Measurements from ENCODE around the gene FBXL15. TPM values are rescaled to one million over a fixed set of nuclear protein-coding genes. Genes with fewer than 3 reads are reported as not detected.

FBXL15 gene
- total and polyA plus RNA-seq, 9 of the 15 experiments (the other 6 are each of a cell fraction or from before 2014, with no cell fraction given) = 0.08 to 25.9 (median 3.5) TPM

DNA sequence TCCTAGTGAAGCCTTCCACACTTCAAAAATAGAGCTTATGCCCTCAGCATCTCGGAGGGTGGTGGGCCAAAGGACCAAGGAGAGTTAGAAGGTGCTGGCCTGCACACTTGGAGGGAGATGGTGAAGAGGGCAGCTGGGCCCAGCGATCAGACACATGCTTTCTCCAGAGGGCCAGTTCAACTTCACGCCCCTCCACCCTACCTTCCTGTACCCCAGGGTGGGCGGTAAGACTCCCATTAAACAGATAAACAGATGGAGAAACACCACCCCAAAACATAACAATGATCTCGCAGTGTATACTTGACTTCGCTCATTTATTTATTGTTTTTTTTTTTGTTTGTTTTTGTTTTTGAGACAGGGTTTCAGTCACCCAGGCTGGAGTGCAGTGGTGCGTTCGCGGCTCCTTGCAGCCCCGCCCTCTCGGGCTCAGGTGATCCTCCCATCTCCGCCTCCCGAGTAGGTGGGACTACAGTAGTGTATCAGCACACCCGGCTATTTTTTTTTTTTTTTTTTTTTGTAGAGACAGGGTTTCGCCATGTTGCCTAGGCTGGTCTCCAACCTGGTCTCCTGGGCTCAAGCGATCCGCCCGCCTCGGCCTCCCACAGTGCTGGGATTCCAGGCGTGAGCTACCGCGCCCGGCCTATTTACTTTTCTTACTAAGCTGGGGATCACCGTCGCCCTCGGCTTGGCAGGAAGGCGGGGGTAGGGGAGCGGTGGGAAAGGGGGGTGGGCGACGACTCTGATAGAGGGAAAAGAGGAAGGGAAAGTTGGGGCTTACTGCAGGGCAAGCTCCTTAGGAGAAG is 28.9 kb downstream of the FBXL15 start (continued):
- TF ChIP-seq, protein P1, sequence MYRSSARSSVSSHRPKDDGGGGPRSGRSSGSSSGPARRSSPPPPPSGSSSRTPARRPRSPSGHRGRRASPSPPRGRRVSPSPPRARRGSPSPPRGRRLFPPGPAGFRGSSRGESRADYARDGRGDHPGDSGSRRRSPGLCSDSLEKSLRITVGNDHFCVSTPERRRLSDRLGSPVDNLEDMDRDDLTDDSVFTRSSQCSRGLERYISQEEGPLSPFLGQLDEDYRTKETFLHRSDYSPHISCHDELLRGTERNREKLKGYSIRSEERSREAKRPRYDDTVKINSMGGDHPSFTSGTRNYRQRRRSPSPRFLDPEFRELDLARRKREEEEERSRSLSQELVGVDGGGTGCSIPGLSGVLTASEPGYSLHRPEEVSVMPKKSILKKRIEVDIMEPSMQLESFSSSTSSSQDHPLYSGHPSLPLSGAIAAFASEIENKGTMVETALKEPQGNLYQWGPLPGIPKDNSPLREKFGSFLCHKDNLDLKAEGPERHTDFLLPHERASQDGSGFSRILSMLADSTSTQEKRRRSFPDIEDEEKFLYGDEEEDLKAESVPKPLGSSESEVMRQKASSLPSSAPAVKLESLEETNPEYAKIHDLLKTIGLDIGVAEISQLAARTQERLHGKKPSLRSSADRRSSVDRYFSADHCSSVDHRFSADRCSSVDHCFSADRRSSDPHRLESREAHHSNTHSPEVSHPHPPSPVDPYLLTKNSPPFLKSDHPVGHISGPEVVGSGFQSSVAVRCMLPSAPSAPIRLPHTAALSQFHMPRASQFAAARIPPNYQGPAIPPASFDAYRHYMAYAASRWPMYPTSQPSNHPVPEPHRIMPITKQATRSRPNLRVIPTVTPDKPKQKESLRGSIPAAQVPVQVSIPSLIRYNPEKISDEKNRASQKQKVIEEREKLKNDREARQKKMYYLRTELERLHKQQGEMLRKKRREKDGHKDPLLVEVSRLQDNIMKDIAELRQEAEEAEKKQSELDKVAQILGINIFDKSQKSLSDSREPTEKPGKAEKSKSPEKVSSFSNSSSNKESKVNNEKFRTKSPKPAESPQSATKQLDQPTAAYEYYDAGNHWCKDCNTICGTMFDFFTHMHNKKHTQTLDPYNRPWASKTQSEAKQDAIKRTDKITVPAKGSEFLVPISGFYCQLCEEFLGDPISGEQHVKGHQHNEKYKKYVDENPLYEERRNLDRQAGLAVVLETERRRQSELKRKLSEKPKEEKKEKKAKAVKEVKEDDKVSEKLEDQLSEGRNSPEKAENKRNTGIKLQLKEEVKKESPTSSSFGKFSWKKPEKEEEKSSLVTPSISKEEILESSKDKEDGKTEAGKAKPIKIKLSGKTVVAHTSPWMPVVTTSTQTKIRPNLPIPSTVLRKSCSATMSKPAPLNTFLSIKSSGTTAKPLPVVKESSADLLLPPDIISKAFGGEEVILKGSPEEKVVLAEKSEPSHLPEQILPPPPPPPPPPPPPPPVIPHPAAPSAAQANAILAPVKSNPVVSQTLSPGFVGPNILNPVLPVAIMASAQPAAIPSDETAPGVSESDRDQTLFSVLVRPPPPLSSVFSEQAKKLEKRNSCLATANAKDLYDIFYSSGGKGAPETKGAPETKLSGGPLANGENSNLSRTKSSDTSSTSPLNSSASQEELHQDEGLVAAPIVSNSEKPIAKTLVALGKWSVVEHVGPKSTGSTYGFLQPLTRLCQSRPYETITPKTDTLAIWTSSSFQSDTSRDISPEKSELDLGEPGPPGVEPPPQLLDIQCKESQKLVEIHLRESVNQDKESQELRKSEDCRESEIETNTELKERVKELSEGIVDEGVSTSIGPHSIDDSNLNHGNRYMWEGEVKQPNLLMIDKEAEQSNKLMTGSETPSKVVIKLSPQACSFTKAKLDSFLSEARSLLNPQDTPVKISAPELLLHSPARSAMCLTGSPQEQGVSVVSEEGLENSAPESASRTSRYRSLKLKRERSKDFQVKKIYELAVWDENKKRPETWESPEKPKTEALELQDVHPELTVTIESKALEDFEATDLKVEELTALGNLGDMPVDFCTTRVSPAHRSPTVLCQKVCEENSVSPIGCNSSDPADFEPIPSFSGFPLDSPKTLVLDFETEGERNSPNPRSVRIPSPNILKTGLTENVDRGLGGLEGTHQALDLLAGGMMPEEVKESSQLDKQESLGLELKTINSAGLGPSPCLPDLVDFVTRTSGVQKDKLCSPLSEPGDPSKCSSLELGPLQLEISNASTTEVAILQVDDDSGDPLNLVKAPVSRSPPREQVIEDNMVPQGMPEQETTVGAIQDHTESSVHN (IDR thresholded peaks at IDR 0.05; ENCODE audit: borderline replicate concordance in 1 of 2, low read depth in 1 of 2) = no peak
